Kidney capillary endothelial cell (primary cell): ENCODE results near the gene CIART.
"Not testable (repeated sequence)": the region's sequence is repeated elsewhere in the genome, so short reads cannot be mapped to it uniquely, and the experiment has no call there.

Experiments
- DNase-seq: peaks from one replicate; pipeline ENCODE4 v3.0.0-alpha.2; 2018; ENCODE audit warnings: low spot score

Gene CIART

DNA sequence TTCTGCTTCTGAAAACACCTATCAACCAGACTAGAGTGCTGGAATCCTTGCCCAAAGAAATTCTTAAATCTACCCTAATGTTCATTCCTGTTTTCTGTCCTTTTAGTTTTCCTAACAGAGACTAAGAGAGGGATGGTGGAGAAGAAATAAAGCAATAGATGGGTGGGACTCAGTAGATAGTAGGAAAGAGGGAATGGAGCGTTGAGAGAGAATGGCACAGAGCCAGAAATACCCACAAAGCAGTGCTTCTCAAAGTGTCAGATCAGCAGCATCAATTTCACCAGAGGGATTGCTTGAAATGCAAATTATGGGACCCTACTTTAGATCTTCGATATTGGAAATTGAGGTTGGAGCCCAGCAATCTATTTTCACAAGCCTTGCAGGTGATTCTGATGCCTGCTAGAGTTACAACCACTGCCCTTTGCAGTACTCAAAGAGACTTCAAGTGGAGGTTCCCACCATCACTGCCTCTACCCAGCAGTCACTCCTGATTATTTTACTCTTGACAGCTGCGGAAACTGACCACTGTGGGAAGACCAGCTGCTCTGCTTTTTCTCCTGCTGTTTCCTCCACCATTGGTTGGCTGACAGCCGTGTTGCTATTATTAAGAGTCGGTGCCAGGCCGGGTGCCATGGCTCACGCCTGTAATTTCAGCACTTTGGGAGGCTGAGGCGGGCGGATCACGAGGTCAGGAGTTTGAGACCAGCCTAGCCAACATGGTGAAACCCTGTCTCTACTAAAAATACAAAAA, 27.6 kb downstream of the CIART start:
- no peak for DNase-seq

- DNase-seq: no peak
Observed at GRCh38 chr1:150311762-150312161, 29.4 kb downstream of the CIART start.

GRCh38 chr1:150314691-150315090, 32.3 kb downstream of the CIART start:
- DNase-seq: not testable (repeated sequence)

- peak; percentile 7 for DNase-seq
Observed at GRCh38 chr1:150320667-150320978, 38.3 kb downstream of the CIART start.

DNA sequence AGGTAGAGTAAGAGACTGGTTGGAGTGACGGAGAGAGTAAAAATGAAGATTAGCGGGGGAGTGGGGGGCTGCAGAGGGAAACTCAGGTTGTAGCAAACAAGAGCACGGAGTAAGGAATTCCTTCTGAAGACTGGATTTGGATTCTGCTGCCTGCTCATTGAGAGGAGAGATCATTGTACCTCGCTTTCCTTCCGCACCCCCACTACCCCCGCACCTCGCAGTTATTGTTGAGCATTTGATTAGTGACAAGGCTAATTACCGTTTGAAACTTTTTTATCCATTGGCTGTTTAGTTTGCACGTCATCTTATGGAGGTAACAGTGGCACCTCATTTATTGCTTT, 39.4 kb downstream of the CIART start:
- DNase-seq: peak; percentile 1

- DNase-seq: no peak
Observed at GRCh38 chr1:150322310-150322709, 40.0 kb downstream of the CIART start.

DNA sequence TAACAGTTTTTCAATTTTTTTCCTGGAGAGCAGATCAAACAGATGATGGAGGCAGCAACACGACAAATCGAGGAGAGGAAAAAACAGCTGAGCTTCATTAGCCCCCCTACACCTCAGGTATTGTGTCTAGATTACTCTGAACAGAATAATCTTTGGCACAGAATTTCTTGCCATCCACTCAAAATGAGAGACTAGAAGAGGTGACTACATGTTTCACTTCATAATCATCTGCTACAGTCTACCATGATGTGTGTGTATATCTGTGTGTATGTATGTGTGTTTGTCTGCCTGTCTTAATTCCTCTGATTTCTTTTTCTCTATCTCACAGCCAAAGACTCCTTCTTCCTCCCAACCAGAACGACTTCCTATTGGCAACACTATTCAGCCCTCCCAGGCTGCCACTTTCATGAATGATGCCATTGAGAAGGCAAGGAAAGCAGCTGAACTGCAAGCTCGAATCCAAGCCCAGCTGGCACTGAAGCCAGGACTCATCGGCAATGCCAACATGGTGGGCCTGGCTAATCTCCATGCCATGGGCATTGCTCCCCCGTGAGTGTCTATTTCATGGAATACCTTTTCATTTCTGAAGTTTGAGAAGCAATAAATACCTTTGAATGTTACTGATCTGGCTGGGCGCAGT, 50.4 kb downstream of the CIART start:
- no peak for DNase-seq
